ENCODE data around the gene MINK1.
A peak's percentile ranks its signal among the peaks of the same experiment; 100 is the strongest.
"Not testable (repeated sequence)": the region's sequence is repeated elsewhere in the genome, so short reads cannot be mapped to it uniquely, and the experiment has no call there.

MINK1 gene

GRCh38 chr17:4850246-4850645 is 17.1 kb downstream of the MINK1 start:
- peak; percentile 26 for DNase-seq

- DNase-seq: no peak
Observed at GRCh38 chr17:4851084-4851483, 17.9 kb downstream of the MINK1 start.

- peak; percentile 51 for DNase-seq
Observed at GRCh38 chr17:4852567-4853207, 19.5 kb downstream of the MINK1 start.

GRCh38 chr17:4853208-4853671 is 20.1 kb downstream of the MINK1 start:
- DNase-seq: no peak

GRCh38 chr17:4854111-4854681 is 21.1 kb downstream of the MINK1 start:
- DNase-seq: no peak

- DNase-seq: no peak
Observed at GRCh38 chr17:4856271-4856936, 23.3 kb downstream of the MINK1 start.

GRCh38 chr17:4856937-4857314 is 23.8 kb downstream of the MINK1 start:
- no peak for DNase-seq

- DNase-seq: not testable (repeated sequence)
Observed at GRCh38 chr17:4857347-4857746, 24.2 kb downstream of the MINK1 start.

- peak; percentile 3 for DNase-seq
Observed at GRCh38 chr17:4858068-4858881, 25.1 kb downstream of the MINK1 start.

GRCh38 chr17:4858882-4859260 is 25.7 kb downstream of the MINK1 start:
- DNase-seq: no peak

GRCh38 chr17:4859816-4860625 is 26.9 kb downstream of the MINK1 start:
- no peak for DNase-seq

GRCh38 chr17:4860651-4861050 is 27.5 kb downstream of the MINK1 start:
- no peak for DNase-seq

- DNase-seq: no peak
Observed at GRCh38 chr17:4861052-4861451, 27.9 kb downstream of the MINK1 start.

GRCh38 chr17:4862720-4863119 is 29.6 kb downstream of the MINK1 start:
- no peak for DNase-seq

- DNase-seq: no peak
Observed at GRCh38 chr17:4863321-4863720, 30.2 kb downstream of the MINK1 start.

- not testable (repeated sequence) for DNase-seq
Observed at GRCh38 chr17:4867535-4867934, 34.4 kb downstream of the MINK1 start.

- DNase-seq: not testable (repeated sequence)
Observed at GRCh38 chr17:4869058-4869998, 36.2 kb downstream of the MINK1 start.

- DNase-seq: no peak
Observed at GRCh38 chr17:4870855-4871254, 37.7 kb downstream of the MINK1 start.

- no peak for DNase-seq
Observed at GRCh38 chr17:4872786-4873185, 39.6 kb downstream of the MINK1 start.

- DNase-seq: no peak
Observed at GRCh38 chr17:4877089-4877488, 43.9 kb downstream of the MINK1 start.

- no peak for DNase-seq
Observed at GRCh38 chr17:4879601-4880000, 46.5 kb downstream of the MINK1 start.
